ENCODE measurements around the gene S1PR5.
"Not testable (repeated sequence)": the region's sequence is repeated elsewhere in the genome, so short reads cannot be mapped to it uniquely, and the experiment has no call there.

Gene S1PR5

GRCh38 chr19:10544242-10544752 lies 27.1 kb upstream of the S1PR5 start:
- no peak for DNase-seq (ENCODE audit: low read depth)

DNA sequence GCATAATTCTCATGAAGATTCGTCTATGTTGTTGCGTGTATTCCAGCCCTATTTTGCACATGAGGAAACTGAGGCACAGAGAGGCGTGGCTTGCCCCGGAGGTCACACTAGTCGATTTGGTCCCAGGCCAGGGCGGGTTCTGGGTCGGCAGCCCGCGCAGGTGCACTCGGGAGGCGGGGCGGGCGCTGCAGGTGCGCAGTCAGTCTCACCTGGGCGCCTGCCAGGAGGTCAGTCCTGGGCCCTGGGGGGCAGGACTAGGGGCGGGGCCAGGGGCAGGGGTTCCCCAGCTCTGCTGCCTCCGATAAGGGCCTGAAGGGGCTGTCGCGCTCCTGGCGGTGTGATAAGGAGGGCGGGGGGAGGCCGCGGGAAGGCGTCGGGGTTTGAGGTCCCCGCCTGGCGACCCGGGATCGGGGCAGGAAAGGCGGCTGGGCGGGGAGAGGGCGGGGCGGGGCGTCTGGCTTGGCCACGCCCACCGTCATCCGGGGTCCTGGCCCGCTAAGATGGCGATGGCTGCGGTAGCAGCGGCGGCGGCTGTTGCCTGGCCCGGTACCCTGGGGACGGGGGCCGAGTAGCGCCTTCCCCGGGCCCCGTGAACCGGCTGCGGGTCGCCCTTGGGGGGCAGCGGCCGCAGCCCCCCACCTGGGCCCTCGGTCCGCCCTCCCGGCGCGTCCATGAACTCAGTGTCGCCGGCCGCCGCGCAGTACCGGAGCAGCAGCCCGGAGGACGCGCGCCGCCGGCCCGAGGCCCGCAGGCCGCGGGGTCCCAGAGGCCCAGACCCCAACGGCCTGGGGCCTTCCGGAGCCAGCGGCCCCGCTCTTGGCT lies 26.4 kb upstream of the S1PR5 start, which contains the start of gene ATG4D:
ATG4D (plus strand) TSS at position 485 of the 822 bp plus-strand sequence; CDS start at position 672, 187 bp downstream.
- DNase-seq (ENCODE audit: low read depth): peak; percentile 76

- DNase-seq (ENCODE audit: low read depth): no peak
These were observed 25.8 kb upstream of the S1PR5 start for GRCh38 chr19:10543059-10543419.

DNA sequence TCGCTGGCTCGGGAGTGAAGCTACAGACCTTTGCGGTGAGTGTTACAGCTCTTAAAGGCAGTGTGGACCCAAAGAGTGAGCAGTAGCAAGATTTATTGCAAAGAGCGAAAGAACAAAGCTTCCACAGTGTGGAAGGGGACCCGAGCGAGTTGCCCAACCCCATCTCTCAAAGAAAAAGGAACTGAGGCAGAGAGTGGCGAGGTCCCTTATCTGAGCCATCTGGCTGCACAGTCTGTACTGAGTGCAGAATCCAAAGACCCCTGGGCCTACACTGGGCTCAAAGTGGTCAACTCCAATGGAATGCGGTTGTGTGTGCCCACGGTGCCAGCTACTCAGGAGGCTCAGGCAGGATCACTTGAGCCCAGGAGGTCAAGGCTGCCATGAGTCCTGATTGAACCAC lies 21.8 kb upstream of the S1PR5 start:
- DNase-seq (ENCODE audit: low read depth): not testable (repeated sequence)

- DNase-seq (ENCODE audit: low read depth): no peak
These were observed 21.1 kb upstream of the S1PR5 start for GRCh38 chr19:10538204-10538983.

DNA sequence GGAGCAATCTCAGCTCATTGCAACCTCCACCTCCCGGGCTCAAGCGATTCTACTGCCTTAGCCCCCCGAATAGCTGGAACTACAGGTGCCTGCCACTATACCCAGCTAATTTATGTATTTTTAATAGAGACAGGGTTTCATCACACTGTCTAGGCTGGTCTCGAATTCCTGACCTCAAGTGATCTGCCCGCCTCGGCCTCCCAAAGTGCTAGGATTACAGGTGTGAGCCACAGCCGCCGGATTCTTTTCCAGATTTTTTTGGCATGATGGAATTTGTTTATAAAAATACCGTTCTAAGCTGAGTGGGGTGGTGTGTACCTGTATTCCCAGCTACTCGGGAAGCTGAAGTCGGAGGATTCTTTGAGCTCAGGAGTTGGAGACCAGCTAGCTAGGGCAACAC lies 20.4 kb upstream of the S1PR5 start:
- no peak for DNase-seq (ENCODE audit: low read depth)

- DNase-seq (ENCODE audit: low read depth): peak; percentile 29
These were observed 18.4 kb upstream of the S1PR5 start for GRCh38 chr19:10535613-10536012.

GRCh38 chr19:10533646-10534386 lies 16.6 kb upstream of the S1PR5 start:
- DNase-seq (ENCODE audit: low read depth): peak; percentile 98

GRCh38 chr19:10532457-10532856 lies 15.2 kb upstream of the S1PR5 start:
- no peak for DNase-seq (ENCODE audit: low read depth)

GRCh38 chr19:10526887-10527286 lies 9.6 kb upstream of the S1PR5 start:
- DNase-seq (ENCODE audit: low read depth): not testable (repeated sequence)

- no peak for DNase-seq (ENCODE audit: low read depth)
These were observed 8.4 kb upstream of the S1PR5 start for GRCh38 chr19:10525636-10526035.

DNA sequence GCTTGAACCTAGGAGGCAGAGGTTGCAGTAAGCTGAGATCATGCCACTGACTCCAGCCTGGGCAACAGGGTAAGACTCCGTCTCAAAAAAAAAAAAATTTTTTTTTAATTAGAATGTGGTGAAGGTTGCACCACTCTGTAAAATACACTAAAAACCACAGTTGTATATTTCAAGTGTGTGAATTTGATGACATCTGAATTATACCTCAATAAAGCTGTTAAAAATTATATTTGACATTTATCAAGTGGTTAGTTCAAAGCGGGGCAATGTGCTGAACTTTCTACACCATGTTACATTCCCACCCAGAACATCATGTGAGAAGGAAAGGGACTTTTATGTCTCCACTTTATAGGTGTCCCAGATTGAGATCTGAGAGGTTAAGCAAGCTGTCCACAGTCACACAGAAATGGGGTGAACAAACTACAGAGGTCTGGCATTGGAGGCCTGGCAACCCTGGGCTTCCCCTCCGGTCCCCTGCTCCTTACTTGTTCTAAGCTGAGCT lies 5.9 kb upstream of the S1PR5 start:
- no peak for DNase-seq (ENCODE audit: low read depth)

DNA sequence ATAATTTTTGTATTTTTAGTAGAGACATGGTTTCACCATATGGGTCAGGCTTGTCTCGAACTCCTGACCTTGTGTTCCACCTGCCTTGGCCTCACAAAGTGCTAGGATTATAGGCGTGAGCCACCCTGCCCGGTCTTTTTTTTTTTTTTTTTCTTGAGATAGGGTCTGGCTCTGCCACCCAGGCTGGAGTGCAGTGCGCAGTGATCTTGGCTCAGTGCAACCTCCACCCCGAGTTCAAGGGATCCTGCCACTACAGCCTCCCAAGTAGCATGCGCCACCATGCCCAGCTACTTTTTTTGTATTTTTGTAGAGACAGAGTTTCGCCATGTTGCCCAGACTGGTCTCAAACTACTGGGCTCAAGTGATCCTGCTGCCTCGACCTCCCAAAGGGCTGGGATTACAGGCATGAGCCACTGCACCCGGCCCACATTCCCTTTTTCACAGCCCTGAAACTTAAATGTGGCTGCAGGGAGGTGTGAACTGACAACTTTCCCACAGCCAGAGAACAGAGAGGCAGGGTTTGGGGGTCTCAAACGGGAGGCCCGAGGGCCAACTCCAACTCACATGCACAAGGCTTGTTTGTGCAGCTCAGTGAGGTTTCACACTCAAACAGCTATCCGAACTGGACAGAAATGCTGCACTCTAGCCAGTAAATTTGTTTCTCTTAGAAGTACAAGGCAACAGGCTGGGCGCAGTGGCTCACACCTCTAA lies 4.4 kb upstream of the S1PR5 start:
- no peak for DNase-seq (ENCODE audit: low read depth)

- no peak for DNase-seq (ENCODE audit: low read depth)
These were observed 3.5 kb upstream of the S1PR5 start for GRCh38 chr19:10520652-10521318.

DNA sequence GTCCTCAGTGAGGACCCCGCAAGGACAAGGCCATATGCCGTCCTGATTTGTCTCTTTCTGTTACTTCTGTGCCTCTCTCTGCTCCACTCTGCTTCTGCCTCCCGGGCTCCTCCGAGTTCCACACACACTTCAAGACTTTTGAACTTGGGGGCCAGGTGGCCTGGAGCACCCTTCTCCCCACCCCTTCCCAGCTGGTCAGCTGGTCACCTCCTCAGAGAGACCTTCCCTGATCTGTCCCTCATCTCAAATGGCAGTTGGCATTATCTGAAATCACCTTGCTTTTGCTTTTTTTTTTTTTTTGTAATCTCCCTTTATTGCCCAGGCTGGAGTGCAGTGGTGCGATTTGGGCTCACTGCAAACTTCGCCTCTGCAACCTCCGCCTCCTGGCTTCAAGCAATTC lies 2.2 kb upstream of the S1PR5 start:
- DNase-seq (ENCODE audit: low read depth): no peak

DNA sequence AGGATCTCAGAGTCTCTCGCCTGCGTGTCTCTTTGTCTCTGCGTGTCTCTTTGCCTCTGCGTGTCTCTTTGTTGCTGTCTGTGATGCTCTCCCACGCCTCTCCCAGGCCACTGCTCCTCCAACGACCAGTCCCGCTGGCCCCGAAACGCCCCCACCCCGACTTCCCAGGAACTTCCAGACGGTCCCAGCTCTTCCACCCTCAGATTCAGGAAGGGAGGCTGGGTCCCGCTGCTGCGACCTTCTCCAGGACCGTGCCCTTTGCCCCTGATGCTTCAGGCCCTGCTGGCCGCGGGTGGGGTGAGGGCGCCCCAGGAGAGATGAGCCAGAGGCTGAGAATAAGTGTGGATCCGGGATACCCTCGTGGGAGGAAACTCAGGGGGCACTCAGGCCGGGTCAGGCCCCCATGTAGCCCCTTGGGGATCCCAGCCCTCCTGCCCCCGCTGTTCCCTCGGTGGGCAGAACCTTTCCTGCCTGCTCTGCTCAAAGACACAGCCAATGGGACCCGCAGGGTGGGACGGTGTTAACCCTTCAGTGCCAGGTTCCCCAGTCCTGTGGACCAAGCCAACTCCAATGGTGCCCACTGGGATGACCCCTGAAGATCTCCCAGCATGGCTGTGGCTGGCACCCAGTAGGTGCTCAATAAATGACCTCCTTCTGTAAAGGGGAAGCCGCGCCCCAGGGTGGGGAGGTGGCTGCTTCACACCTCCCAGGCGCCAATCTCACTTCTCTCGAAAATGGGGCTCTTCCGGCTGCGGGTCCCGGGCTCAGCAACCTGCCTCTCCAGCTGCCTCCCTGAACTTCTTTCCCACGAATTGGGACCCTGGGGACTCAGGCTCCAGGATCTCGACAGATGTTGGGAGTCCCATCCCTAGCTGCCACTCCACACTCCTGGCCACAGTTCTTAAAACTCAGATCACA lies 1.5 kb upstream of the S1PR5 start:
- DNase-seq (ENCODE audit: low read depth): no peak

DNA sequence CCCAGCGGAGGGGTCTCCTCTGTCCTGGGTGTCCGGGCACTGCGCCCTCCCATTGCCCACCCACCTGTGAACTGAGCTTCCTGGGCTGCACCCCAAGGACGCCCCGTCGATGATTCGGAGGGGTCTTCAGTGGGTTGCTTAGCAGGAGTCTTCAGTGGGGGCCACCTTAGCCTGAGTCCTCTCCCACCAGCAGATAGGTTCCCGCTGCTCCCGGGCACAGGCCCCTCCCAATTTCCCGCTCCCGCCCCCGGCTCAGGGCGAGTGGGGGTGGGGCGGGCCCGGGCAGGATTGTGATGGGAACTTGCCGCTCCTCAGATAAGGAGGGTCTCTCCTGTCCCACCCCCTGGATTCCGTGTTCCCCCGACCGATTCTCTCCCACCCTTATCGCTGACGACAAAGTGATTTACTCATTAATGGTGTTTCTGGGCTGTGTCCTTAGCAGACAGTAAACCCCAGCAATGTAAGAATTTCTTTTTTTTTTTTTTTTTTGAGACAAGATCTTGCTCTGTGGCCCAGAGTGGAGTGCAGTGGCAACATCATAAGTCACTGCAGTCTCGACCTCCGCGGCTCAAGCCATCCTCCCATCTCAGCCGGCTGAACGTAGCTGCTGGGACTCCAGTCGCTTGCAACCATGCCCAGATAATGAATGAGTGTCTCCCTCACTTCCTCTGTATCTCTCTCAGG lies 655 bp upstream of the S1PR5 start:
- peak; percentile 67 for DNase-seq (ENCODE audit: low read depth)

- DNase-seq (ENCODE audit: low read depth): peak; percentile 57
These were observed 468 bp downstream of the S1PR5 start for GRCh38 chr19:10516671-10517286.

DNA sequence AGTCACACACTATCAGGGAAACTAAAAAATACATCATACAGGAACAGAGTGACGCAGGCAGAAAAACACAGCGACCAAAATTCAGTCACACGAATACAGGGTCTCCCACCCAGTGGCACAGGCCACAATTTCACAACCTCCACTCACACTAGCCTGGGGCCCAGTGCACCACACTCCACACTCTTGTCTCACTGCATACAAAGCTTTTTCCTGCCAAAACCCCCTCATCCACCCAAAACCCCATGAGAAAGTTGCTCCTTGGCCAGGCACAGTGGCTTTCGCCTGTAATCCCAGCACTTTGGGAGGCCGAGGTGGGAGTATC lies 1.2 kb downstream of the S1PR5 start:
- DNase-seq (ENCODE audit: low read depth): no peak

All from EH (cell line).